HepG2 (cell line): ENCODE data around the gene REEP2.

Experiments used
- IRF2 ChIP-seq: IDR thresholded peaks from 2 replicates; pipeline ENCODE4 v1.6.1; 2018; ENCODE audit warnings: missing genetic modification reagents, missing compliant biosample characterization
- KDM2A ChIP-seq: sonication (generic); formaldehyde crosslinking; IDR thresholded peaks from 2 replicates; pipeline ENCODE4 v1.4.0; 2020; ENCODE audit warnings: low read depth, missing genetic modification reagents, borderline replicate concordance
- MAFF ChIP-seq: IDR thresholded peaks from 2 replicates; pipeline ENCODE4 v1.6.1; 2011; ENCODE audit warnings: low read depth, low read length, improper control_type of control experiment
- NFATC3 ChIP-seq: sonication (generic); formaldehyde crosslinking; IDR thresholded peaks from 2 replicates; pipeline ENCODE4 v1.5.1; 2020; ENCODE audit warnings: mild to moderate bottlenecking, missing genetic modification reagents
- PHF20 ChIP-seq: sonication (generic); formaldehyde crosslinking; IDR thresholded peaks from 2 replicates; pipeline ENCODE4 v1.5.0; 2020; ENCODE audit warnings: mild to moderate bottlenecking, missing genetic modification reagents
- PLRG1 ChIP-seq: fragments of 450-650 bp; conservative IDR thresholded peaks from 2 replicates; pipeline ENCODE4 v1.6.1; 2016
- POLR2A ChIP-seq, 2 experiments: IDR thresholded peaks; 2 replicates each; pipeline ENCODE4 v1.6.1; 2011; ENCODE audit warnings: low read depth in 2 of 2, low read length in 2 of 2, mild to moderate bottlenecking in 1 of 2, moderate library complexity in 1 of 2; ENCODE audit not compliant: insufficient read depth in 1 of 2
- RXRA ChIP-seq: sonication (generic); formaldehyde crosslinking; IDR thresholded peaks from 2 replicates; pipeline ENCODE4 v1.5.1; 2020; ENCODE audit warnings: missing genetic modification reagents
- ZNF136 ChIP-seq: sonication (generic); formaldehyde crosslinking; IDR thresholded peaks from 2 replicates; pipeline ENCODE4 v1.8.1; 2022; ENCODE audit warnings: low read depth, mild to moderate bottlenecking, moderate library complexity, missing genetic modification reagents
- ZNF263 ChIP-seq: sonication (generic); formaldehyde crosslinking; IDR thresholded peaks from 2 replicates; pipeline ENCODE4 v1.4.0; 2020; ENCODE audit warnings: missing genetic modification reagents
- ZNF331 ChIP-seq: sonication (generic); formaldehyde crosslinking; IDR thresholded peaks from 2 replicates; pipeline ENCODE4 v1.4.0; 2020; ENCODE audit warnings: missing genetic modification reagents
- TF ChIP-seq, protein P1 (sequence below): sonication (generic); formaldehyde crosslinking; IDR thresholded peaks from 2 replicates; pipeline ENCODE4 v1.5.0; 2020; ENCODE audit warnings: mild to moderate bottlenecking, missing genetic modification reagents, moderate library complexity
- TF ChIP-seq, protein P2 (sequence below): sonication (generic); formaldehyde crosslinking; IDR thresholded peaks from 2 replicates; pipeline ENCODE4 v1.4.0; 2020; ENCODE audit warnings: missing genetic modification reagents

DNA sequence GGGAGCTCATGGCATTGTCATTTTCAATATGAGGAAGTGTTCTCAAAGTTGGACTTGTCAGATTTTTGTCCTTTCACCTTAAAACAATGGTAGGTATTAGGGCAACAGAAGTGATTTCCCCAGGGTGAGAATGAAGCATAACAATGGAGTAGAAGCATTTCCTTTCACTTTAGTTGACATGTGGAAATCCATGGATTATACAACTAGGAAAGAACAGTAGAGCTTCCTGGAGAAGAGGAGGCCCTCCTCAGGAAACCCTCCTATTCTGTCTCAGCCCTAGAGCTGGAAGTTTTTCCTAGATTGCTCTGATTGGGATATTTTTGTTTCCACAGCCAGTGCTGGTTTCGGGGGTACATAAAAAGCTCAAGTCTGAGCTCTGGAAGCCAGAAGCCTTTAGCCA, 13.8 kb upstream of the REEP2 start:
- TF ChIP-seq POLR2A (IDR thresholded peaks at IDR 0.05; ENCODE audit: insufficient read depth in 1 of 2, low read depth in 2 of 2, low read length in 2 of 2) (no peak), KDM2A (CRISPR knock-in tag) (no peak), PLRG1 (no peak), ZNF331 (CRISPR knock-in tag) (no peak), MAFF (no peak), ZNF136 (no peak), NFATC3 (CRISPR knock-in tag) (no peak), IRF2 (CRISPR knock-in tag) (no peak), RXRA (CRISPR knock-in tag) (no peak), PHF20 (CRISPR knock-in tag) (no peak), ZNF263 (no peak)
- TF ChIP-seq, protein P1, sequence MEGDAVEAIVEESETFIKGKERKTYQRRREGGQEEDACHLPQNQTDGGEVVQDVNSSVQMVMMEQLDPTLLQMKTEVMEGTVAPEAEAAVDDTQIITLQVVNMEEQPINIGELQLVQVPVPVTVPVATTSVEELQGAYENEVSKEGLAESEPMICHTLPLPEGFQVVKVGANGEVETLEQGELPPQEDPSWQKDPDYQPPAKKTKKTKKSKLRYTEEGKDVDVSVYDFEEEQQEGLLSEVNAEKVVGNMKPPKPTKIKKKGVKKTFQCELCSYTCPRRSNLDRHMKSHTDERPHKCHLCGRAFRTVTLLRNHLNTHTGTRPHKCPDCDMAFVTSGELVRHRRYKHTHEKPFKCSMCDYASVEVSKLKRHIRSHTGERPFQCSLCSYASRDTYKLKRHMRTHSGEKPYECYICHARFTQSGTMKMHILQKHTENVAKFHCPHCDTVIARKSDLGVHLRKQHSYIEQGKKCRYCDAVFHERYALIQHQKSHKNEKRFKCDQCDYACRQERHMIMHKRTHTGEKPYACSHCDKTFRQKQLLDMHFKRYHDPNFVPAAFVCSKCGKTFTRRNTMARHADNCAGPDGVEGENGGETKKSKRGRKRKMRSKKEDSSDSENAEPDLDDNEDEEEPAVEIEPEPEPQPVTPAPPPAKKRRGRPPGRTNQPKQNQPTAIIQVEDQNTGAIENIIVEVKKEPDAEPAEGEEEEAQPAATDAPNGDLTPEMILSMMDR (CRISPR knock-in tag) = no peak
- TF ChIP-seq, protein P2, sequence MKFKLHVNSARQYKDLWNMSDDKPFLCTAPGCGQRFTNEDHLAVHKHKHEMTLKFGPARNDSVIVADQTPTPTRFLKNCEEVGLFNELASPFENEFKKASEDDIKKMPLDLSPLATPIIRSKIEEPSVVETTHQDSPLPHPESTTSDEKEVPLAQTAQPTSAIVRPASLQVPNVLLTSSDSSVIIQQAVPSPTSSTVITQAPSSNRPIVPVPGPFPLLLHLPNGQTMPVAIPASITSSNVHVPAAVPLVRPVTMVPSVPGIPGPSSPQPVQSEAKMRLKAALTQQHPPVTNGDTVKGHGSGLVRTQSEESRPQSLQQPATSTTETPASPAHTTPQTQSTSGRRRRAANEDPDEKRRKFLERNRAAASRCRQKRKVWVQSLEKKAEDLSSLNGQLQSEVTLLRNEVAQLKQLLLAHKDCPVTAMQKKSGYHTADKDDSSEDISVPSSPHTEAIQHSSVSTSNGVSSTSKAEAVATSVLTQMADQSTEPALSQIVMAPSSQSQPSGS = no peak
